Heart left ventricle (tissue), 16 donors: ENCODE measurements around the gene ZNF213. TPM values are rescaled to one million over a fixed set of nuclear protein-coding genes. Genes with fewer than 3 reads are reported as not detected.
"Not testable (repeated sequence)": the region's sequence is repeated elsewhere in the genome, so short reads cannot be mapped to it uniquely, and the experiment has no call there.

Source experiments
- ATAC-seq, 4 donors: fragments of 200-7000 bp; cut with Tn5 transposase; one replicate each; pipeline ENCODE4 v1.9.1; 2020 to 2022; ENCODE audit warnings: moderate library complexity in 4 of 4, mild to moderate bottlenecking in 3 of 4, moderate number of reproducible peaks in 1 of 4
- DNase-seq, 5 donors: peaks; one replicate each; pipeline ENCODE4 v3.0.0-alpha.2; 2020
- H3K27ac ChIP-seq, 12 donors: fragments of 200-600 bp; sonication (generic) in 4 of 12; one replicate each; pipeline versions ENCODE4 v1.5.0 to v1.8.0; 2016 to 2022; ENCODE audit warnings: mild to moderate bottlenecking in 2 of 12
- H3K27me3 ChIP-seq, 9 donors: fragments of 200-600 bp; sonication (generic) in 2 of 9; one replicate each; pipeline versions ENCODE4 v1.5.1 to v1.8.0; 2016 to 2022; ENCODE audit warnings: mild to moderate bottlenecking in 3 of 9
- H3K36me3 ChIP-seq, 9 donors: fragments of 200-600 bp; sonication (generic) in 2 of 9; one replicate each; pipeline versions ENCODE4 v1.5.0 to v1.8.0; 2018 to 2022; ENCODE audit warnings: mild to moderate bottlenecking in 2 of 9
- H3K4me1 ChIP-seq, 12 donors: fragments of 200-600 bp; sonication (generic) in 4 of 12; one replicate each; pipeline versions ENCODE4 v1.5.0 to v1.8.0; 2016 to 2022; ENCODE audit warnings: mild to moderate bottlenecking in 3 of 12
- H3K4me3 ChIP-seq, 12 donors: fragments of 200-600 bp; sonication (generic) in 4 of 12; one replicate each; pipeline versions ENCODE4 v1.5.0 to v1.8.0; 2017 to 2022; ENCODE audit warnings: mild to moderate bottlenecking in 9 of 12, moderate library complexity in 4 of 12
- H3K9me3 ChIP-seq, 12 donors: fragments of 200-600 bp; sonication (generic) in 4 of 12; one replicate each; pipeline versions ENCODE4 v1.5.0 to v1.8.0; 2016 to 2022; ENCODE audit warnings: mild to moderate bottlenecking in 1 of 12
- POLR2A ChIP-seq, 2 donors: fragments of 450-650 bp; IDR thresholded peaks; one replicate each; pipeline ENCODE4 v1.6.1; 2017; ENCODE audit warnings: antibody characterized with exemption in 2 of 2, mild to moderate bottlenecking in 2 of 2, moderate library complexity in 2 of 2
- WGBS, 4 donors: extraction: QIAGEN DNeasy Blood & Tissue Kit in 2 of 4; methylation state at CpG; one replicate each; pipeline versions ENCODE4 v1.1.5 to v1.1.7; 2013 to 2018; 5-methylcytosine and 5-hydroxymethylcytosine counted together
- intact Hi-C, 10 donors: fragments of 100-400 bp; cut with DNase I; formaldehyde crosslinking; loops; one replicate each; pipeline versions ENCODE4 v1.11.1 to v1.14.2; 2022
- polyA plus RNA-seq, 2 donors: library from polyadenylated mRNA; stranded (reverse); fragments of 200-250 nt; gene quantifications; one replicate each; pipeline ENCODE4 v1.2.3, GENCODE V29; 2013
- total RNA-seq, 9 donors: library from RNA; depleted of rRNA in 2 of 9; stranded (reverse); fragments of >200 nt in 2 of 9; fragmentation: NEBNext Ultra II Directional in 3 of 9; extraction: Animal tissue kit (Norgen Biotek cat#: 25700) in 3 of 9; gene quantifications; one replicate each; pipeline versions ENCODE4 v1.1.0 to v1.2.4, GENCODE V29; 2016 to 2023
- TF ChIP-seq, protein P1 (sequence below), 12 donors: fragments of 200-600 bp; sonication (generic) in 4 of 12; IDR thresholded peaks; one replicate each; pipeline versions ENCODE4 v1.5.0 to v1.8.0; 2018 to 2022; ENCODE audit warnings: antibody characterized with exemption in 12 of 12, mild to moderate bottlenecking in 5 of 12
- donor health status: ischemic (EF 13 %, LVEDD 7.1; RV severe dilation, severe dysfunction).
- donor health status: healthy with polysubstance abuse.
- donor health status: DM: no; HTN: yes; CAD: no.
- donor health status: DM: no; HTN: no; CAD: no.
- donor health status: ischemic (EF 25% LVEDD 6.9; RV normal size, moderate dysfunction).
- donor health status: ischemic (EF 25% LVEDD 5.7; RV mildly dilated, moderate dysfunction).
- donor health status: healthy.
- donor health status: DM: yes; HTN: yes; CAD: no.
- donor health status: ischemic (EF 35%, LVEDD 5.7; RV mildly dilated, moderate dysfunction).
- donor health status: nonischemic (EF 11% LVEDD 7.7; RV severe dilation, severe dysfunction).
- donor health status: DM: yes; HTN: yes; CAD: no.
- donor health status: PGD.
- donor health status: ischemic (EF 29% LVEDD 5.4; RV normal size, mild dysfunction).
- donor health status: nonischemic (EF 23%, LVEDD 6.1; RV moderate dilation, normal function).

The ZNF213 gene
- total and polyA plus RNA-seq, 11 donors, result 6.7 to 14.3 (median 8.7) TPM

DNA sequence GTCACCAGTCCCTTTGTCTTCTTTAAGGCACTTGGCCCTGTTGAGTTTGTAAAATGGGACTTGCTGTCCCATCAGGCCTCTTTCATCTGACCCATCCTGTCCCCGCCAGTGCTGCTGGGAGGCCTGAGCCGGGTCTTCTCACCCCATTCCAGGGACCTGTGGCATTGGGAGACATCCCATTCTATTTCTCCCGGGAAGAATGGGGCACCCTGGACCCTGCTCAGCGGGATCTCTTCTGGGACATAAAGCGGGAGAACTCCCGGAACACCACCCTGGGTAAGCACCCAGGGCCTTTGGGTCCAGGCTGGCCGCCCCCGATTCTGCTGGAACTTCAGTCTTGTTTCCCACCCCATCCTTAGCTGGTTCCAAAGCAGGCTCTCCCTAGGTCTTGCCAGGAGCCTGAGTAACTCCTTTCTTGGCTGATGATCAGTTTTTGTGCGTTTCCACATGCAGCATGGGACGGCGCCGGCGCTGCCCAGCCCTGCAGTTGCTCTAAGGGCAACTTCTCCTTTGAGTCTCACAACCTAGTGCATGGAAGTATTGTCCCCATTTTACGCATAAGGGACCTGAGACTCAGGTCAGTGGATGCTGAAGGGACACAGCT lies 4.1 kb downstream of the ZNF213 start:
- H3K36me3 ChIP-seq, result peaks cover 0 to 56% (median 36%) of the 10 kb centered on the region in 9 donors
- 84 to 93% (median 88%) methylated on average over 14 of the region's 14 CpGs for WGBS, 4 donors
- H3K9me3 ChIP-seq, result no peaks in the 10 kb centered on the region
- intact Hi-C loops, result no loop called here
- no peaks in the 10 kb centered on the region for H3K27me3 ChIP-seq
- no peak overlapping the region for H3K27ac ChIP-seq
- DNase-seq, result no peak
- no peak overlapping the region for H3K4me3 ChIP-seq
- no peak for TF ChIP-seq POLR2A (IDR thresholded peaks at IDR 0.05)
- TF ChIP-seq, protein P1, sequence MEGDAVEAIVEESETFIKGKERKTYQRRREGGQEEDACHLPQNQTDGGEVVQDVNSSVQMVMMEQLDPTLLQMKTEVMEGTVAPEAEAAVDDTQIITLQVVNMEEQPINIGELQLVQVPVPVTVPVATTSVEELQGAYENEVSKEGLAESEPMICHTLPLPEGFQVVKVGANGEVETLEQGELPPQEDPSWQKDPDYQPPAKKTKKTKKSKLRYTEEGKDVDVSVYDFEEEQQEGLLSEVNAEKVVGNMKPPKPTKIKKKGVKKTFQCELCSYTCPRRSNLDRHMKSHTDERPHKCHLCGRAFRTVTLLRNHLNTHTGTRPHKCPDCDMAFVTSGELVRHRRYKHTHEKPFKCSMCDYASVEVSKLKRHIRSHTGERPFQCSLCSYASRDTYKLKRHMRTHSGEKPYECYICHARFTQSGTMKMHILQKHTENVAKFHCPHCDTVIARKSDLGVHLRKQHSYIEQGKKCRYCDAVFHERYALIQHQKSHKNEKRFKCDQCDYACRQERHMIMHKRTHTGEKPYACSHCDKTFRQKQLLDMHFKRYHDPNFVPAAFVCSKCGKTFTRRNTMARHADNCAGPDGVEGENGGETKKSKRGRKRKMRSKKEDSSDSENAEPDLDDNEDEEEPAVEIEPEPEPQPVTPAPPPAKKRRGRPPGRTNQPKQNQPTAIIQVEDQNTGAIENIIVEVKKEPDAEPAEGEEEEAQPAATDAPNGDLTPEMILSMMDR (IDR thresholded peaks at IDR 0.05), result no peak
- H3K4me1 ChIP-seq, result peaks cover 0 to 32% (median 19%) of the 10 kb centered on the region in 12 donors
- ATAC-seq, result no peak

GRCh38 chr16:3139561-3139960 lies 4.7 kb downstream of the ZNF213 start:
- H3K27ac ChIP-seq, ATAC-seq, H3K9me3 ChIP-seq, H3K27me3 ChIP-seq, intact Hi-C loops, H3K4me3 ChIP-seq, DNase-seq: not testable (repeated sequence)
- peaks cover 0 to 35% (median 20%) of the 10 kb centered on the region in 12 donors for H3K4me1 ChIP-seq
- 90 to 94% (median 91%) methylated on average over 9 of the region's 9 CpGs for WGBS, 4 donors
- peaks cover 0 to 56% (median 36%) of the 10 kb centered on the region in 9 donors for H3K36me3 ChIP-seq

GRCh38 chr16:3140603-3141427 lies 6.0 kb downstream of the ZNF213 start:
- DNase-seq (peak in 2 of 5 donors; percentile 20 to 60), ATAC-seq (no peak)
- peaks cover 0 to 42% (median 17%) of the 10 kb centered on the region in 12 donors for H3K4me1 ChIP-seq
- no peaks in the 10 kb centered on the region for H3K9me3 ChIP-seq
- WGBS, 4 donors, result 93 to 95% (median 95%) methylated on average over 45 to 69 of the region's 69 CpGs
- intact Hi-C loops, result no loop called here
- TF ChIP-seq, protein P1 (IDR thresholded peaks at IDR 0.05), result no peak
- no peak for TF ChIP-seq POLR2A (IDR thresholded peaks at IDR 0.05)
- H3K27ac ChIP-seq, result no peak overlapping the region
- no peak overlapping the region for H3K4me3 ChIP-seq
- H3K36me3 ChIP-seq, result peaks cover 0 to 56% (median 36%) of the 10 kb centered on the region in 9 donors
- no peaks in the 10 kb centered on the region for H3K27me3 ChIP-seq

DNA sequence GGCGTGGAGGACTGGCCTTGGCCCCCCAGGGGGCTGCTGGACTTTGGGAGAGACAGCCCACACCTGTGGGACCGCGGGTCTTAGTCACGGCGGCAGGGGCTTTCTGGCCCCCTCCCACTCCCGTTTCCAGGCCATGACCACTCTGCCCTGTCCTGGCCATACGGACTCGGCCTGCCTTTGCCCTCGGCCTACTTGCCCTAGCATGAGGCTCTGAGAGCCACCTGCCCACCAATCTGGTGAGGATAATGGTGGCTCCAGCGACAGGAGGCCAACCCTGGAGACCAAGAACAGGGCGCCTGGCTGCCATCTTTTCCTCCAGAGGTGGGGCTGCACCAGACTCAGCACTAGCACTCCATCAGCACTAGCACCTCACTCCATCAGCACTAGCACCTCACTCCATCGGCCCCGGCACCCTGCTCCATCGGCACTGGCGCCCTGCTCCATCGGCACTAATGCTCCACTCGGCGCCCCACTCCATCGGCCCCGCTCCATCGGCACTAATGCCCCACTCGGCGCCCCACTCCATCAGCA lies 7.0 kb downstream of the ZNF213 start:
- H3K27me3 ChIP-seq, result no peaks in the 10 kb centered on the region
- DNase-seq (peak in 2 of 5 donors; percentile 23 to 55), ATAC-seq (no peak)
- intact Hi-C loops, result no loop called here
- H3K4me1 ChIP-seq, result peaks cover 0 to 37% (median 11%) of the 10 kb centered on the region in 12 donors
- 95 to 97% (median 96%) methylated on average over 14 to 23 of the region's 23 CpGs for whole genome bisulfite sequencing, 4 donors
- H3K9me3 ChIP-seq, result no peaks in the 10 kb centered on the region
- peaks cover 0 to 56% (median 36%) of the 10 kb centered on the region in 9 donors for H3K36me3 ChIP-seq
- TF ChIP-seq, protein P1 (IDR thresholded peaks at IDR 0.05), result no peak
- TF ChIP-seq POLR2A (IDR thresholded peaks at IDR 0.05), result no peak
- peak overlapping the region in 1 of 12 donors; percentile 18 for H3K27ac ChIP-seq
- no peak overlapping the region for H3K4me3 ChIP-seq
